SK-N-SH (cell line): ENCODE data around the gene ZNF366. TPM values are rescaled to one million over a fixed set of nuclear protein-coding genes. Genes with fewer than 3 reads are reported as not detected.

Source experiments
- CTCF ChIA-PET: fragments of 300-600, 350-600 bp; formaldehyde crosslinking; extraction: SDS; loops from one replicate; lab custom pipeline; 2021; lab: Yijun Ruan, JAX
- POLR2A ChIA-PET: fragments of 350-600 bp; sonication (Branson Sonifier 250); formaldehyde crosslinking; extraction: SDS; loops from one replicate; lab custom pipeline; 2020; ENCODE audit warnings: antibody characterized with exemption, inconsistent platforms; lab: Yijun Ruan, JAX
- DNase-seq: peaks from one replicate; pipeline ENCODE4 v3.0.0; 2012
- H2AFZ ChIP-seq: fragments of 200-600 bp; sonication (generic); 2 replicates; pipeline ENCODE4 v1.8.1; 2016; ENCODE audit warnings: antibody characterized with exemption, mild to moderate bottlenecking, low read depth
- H3F3A ChIP-seq: fragments of 200-600 bp; sonication (generic); replicated peaks from 2 replicates; pipeline ENCODE3; 2016; ENCODE audit warnings: antibody characterized with exemption, mild to moderate bottlenecking; ENCODE audit not compliant: insufficient read depth
- H3K27ac ChIP-seq, 2 experiments: fragments of 200-500 bp in 1 of 2; fragments of 200-600 bp in 1 of 2; sonication (Bioruptor generic) in 1 of 2; sonication (generic), shearing (Covaris generic) in 1 of 2; 2 replicates each; pipeline versions ENCODE4 v1.5.1 to v1.6.1; 2014 to 2016; ENCODE audit warnings: low read depth in 2 of 2, inconsistent platforms in 1 of 2, low read length in 1 of 2, mild to moderate bottlenecking in 1 of 2, mixed read lengths in 1 of 2
- H3K27me3 ChIP-seq: fragments of 200-600 bp; sonication (generic), shearing (Covaris generic); 2 replicates; pipeline ENCODE4 v1.6.1; 2016; ENCODE audit warnings: mixed run types; ENCODE audit not compliant: insufficient read depth
- H3K36me3 ChIP-seq, 2 experiments: fragments of 200-500 bp in 1 of 2; fragments of 200-600 bp in 1 of 2; sonication (Bioruptor generic) in 1 of 2; sonication (generic) in 1 of 2; replicated peaks in 1 of 2; 2 replicates each; pipeline versions ENCODE3 to v1.5.1; 2014 to 2016; ENCODE audit warnings: low read length in 1 of 2, mild to moderate bottlenecking in 1 of 2; ENCODE audit not compliant: insufficient read depth in 2 of 2, control insufficient read depth in 1 of 2
- H3K4me1 ChIP-seq, 2 experiments: fragments of 200-500 bp in 1 of 2; fragments of 200-600 bp in 1 of 2; sonication (Bioruptor generic) in 1 of 2; sonication (generic), shearing (Covaris generic) in 1 of 2; 2 replicates each; pipeline versions ENCODE4 v1.5.1 to v1.6.1; 2014 to 2016; ENCODE audit warnings: low read depth in 1 of 2, low read length in 1 of 2, mixed run types in 1 of 2; ENCODE audit not compliant: insufficient read depth in 2 of 2, control insufficient read depth in 1 of 2
- H3K4me2 ChIP-seq: fragments of 200-600 bp; sonication (generic), shearing (Covaris generic); 2 replicates; pipeline ENCODE4 v1.6.1; 2017; ENCODE audit warnings: mixed run types
- H3K4me3 ChIP-seq, 2 experiments: fragments of 200-500 bp in 1 of 2; fragments of 200-600 bp in 1 of 2; sonication (Bioruptor generic) in 1 of 2; sonication (generic), shearing (Covaris generic) in 1 of 2; 2 replicates each; pipeline versions ENCODE4 v1.5.1 to v1.8.1; 2014 to 2016; ENCODE audit warnings: low read depth in 2 of 2, inconsistent platforms in 1 of 2, low read length in 1 of 2, mild to moderate bottlenecking in 1 of 2, mixed read lengths in 1 of 2, moderate library complexity in 1 of 2
- H3K79me2 ChIP-seq: fragments of 200-600 bp; sonication (generic); 2 replicates; pipeline ENCODE4 v1.8.1; 2017; ENCODE audit warnings: mild to moderate bottlenecking; ENCODE audit not compliant: insufficient read depth
- H3K9ac ChIP-seq: fragments of 200-600 bp; sonication (generic); 2 replicates; pipeline ENCODE4 v1.6.1; 2017; ENCODE audit warnings: mixed run types
- H3K9me2 ChIP-seq: fragments of 200-600 bp; sonication (generic); 2 replicates; pipeline ENCODE4 v1.6.1; 2017; ENCODE audit warnings: mixed run types
- H3K9me3 ChIP-seq: fragments of 200-600 bp; sonication (generic); 2 replicates; pipeline ENCODE4 v1.6.1; 2017; ENCODE audit warnings: mixed run types, mild to moderate bottlenecking, moderate library complexity
- H4K20me1 ChIP-seq: fragments of 200-600 bp; sonication (generic); 2 replicates; pipeline ENCODE4 v1.6.1; 2017; ENCODE audit warnings: mild to moderate bottlenecking, mixed run types; ENCODE audit not compliant: insufficient read depth
- ELF1 ChIP-seq: IDR thresholded peaks from 2 replicates; pipeline ENCODE4 v1.4.0; 2012
- FOSL2 ChIP-seq: IDR thresholded peaks from 2 replicates; pipeline ENCODE4 v1.4.0; 2012; ENCODE audit warnings: low read depth, mild to moderate bottlenecking, moderate library complexity, borderline replicate concordance
- FOXJ3 ChIP-seq: sonication (generic); formaldehyde crosslinking; IDR thresholded peaks from 2 replicates; pipeline ENCODE4 v1.5.1; 2020; ENCODE audit warnings: mild to moderate bottlenecking, missing genetic modification reagents
- JUND ChIP-seq: IDR thresholded peaks from 2 replicates; pipeline ENCODE4 v1.4.0; 2012
- RCOR1 ChIP-seq: fragments of 150-350 bp; IDR thresholded peaks from 2 replicates; pipeline ENCODE4 v1.6.1; 2017; ENCODE audit warnings: antibody characterized with exemption, low read length
- RFX5 ChIP-seq: IDR thresholded peaks from 2 replicates; pipeline ENCODE4 v1.6.1; 2012; ENCODE audit warnings: mild to moderate bottlenecking, improper control_type of control experiment, low read length
- SIN3A ChIP-seq: IDR thresholded peaks from 2 replicates; pipeline ENCODE4 v1.6.1; 2012; ENCODE audit warnings: low read depth, mild to moderate bottlenecking, low read length, moderate library complexity, borderline replicate concordance
- TCF12 ChIP-seq: IDR thresholded peaks from 2 replicates; pipeline ENCODE4 v1.4.0; 2012
- TEAD4 ChIP-seq: IDR thresholded peaks from 2 replicates; pipeline ENCODE4 v1.4.0; 2012; ENCODE audit warnings: mild to moderate bottlenecking, borderline replicate concordance; ENCODE audit not compliant: insufficient read depth
- YY1 ChIP-seq: IDR thresholded peaks from 2 replicates; pipeline ENCODE4 v1.4.0; 2012; ENCODE audit warnings: low read depth, mild to moderate bottlenecking
- ZBTB33 ChIP-seq: IDR thresholded peaks from 2 replicates; pipeline ENCODE4 v1.4.0; 2012; ENCODE audit warnings: low read depth, borderline replicate concordance
- WGBS: methylation state at CpG from one replicate; pipeline ENCODE4 v1.1.6; 2017; ENCODE audit warnings: low lambda C conversion rate; 5-methylcytosine and 5-hydroxymethylcytosine counted together
- polyA plus RNA-seq, 3 experiments: library from polyadenylated mRNA; depleted of rRNA; stranded (reverse); fragments of >200 nt; gene quantifications; 2 replicates each; pipeline ENCODE4 v1.2.3, GENCODE V29; 2012
- TF ChIP-seq, protein P1 (sequence below): IDR thresholded peaks from 2 replicates; pipeline ENCODE4 v1.6.1; 2012; ENCODE audit warnings: mild to moderate bottlenecking, low read depth, low read length, moderate library complexity
- TF ChIP-seq, protein P2 (sequence below): IDR thresholded peaks from 2 replicates; pipeline ENCODE4 v1.4.0; 2012; ENCODE audit warnings: low read depth

The ZNF366 gene
- polyA plus RNA-seq, 1 of the 3 experiments (the other 2 are of a cell fraction) = not detected

GRCh38 chr5:72505016-72505415 is 2.2 kb downstream of the ZNF366 start:
- Histone ChIP-seq H2AFZ (no peak overlapping the region), H3K27ac (peak overlapping the region in 1 of 2 experiments; percentile 1; a peak in 1 of 4 replicates), H3K27me3 (no peaks in the 10 kb centered on the region), H3K9me2 (no peaks in the 10 kb centered on the region), H3K9ac (no peak overlapping the region), H3K4me3 (no peak overlapping the region), H3K36me3 (no peaks in the 10 kb centered on the region), H3K4me1 (peaks cover 2 to 14% of the 10 kb centered on the region in 2 experiments; a peak in 1 of 4 replicates), H3F3A (peaks cover 8% of the 10 kb centered on the region), H3K9me3 (no peaks in the 10 kb centered on the region), H3K4me2 (no peak overlapping the region), H3K79me2 (no peaks in the 10 kb centered on the region), H4K20me1 (no peaks in the 10 kb centered on the region)
- WGBS = 91% methylated on average over 5 of the region's 5 CpGs
- DNase-seq = no peak
- ChIA-PET CTCF (interaction anchor here (1.3 kb wide), 1 partner anchor 13 kb away, joined by 4 read pairs; no protein-coding TSS in a partner anchor), POLR2A (no interaction called here)
- TF ChIP-seq TCF12 = no peak
- no peak for TF ChIP-seq YY1
- TF ChIP-seq ZBTB33 = no peak
- TF ChIP-seq, protein P1, sequence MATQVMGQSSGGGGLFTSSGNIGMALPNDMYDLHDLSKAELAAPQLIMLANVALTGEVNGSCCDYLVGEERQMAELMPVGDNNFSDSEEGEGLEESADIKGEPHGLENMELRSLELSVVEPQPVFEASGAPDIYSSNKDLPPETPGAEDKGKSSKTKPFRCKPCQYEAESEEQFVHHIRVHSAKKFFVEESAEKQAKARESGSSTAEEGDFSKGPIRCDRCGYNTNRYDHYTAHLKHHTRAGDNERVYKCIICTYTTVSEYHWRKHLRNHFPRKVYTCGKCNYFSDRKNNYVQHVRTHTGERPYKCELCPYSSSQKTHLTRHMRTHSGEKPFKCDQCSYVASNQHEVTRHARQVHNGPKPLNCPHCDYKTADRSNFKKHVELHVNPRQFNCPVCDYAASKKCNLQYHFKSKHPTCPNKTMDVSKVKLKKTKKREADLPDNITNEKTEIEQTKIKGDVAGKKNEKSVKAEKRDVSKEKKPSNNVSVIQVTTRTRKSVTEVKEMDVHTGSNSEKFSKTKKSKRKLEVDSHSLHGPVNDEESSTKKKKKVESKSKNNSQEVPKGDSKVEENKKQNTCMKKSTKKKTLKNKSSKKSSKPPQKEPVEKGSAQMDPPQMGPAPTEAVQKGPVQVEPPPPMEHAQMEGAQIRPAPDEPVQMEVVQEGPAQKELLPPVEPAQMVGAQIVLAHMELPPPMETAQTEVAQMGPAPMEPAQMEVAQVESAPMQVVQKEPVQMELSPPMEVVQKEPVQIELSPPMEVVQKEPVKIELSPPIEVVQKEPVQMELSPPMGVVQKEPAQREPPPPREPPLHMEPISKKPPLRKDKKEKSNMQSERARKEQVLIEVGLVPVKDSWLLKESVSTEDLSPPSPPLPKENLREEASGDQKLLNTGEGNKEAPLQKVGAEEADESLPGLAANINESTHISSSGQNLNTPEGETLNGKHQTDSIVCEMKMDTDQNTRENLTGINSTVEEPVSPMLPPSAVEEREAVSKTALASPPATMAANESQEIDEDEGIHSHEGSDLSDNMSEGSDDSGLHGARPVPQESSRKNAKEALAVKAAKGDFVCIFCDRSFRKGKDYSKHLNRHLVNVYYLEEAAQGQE = no peak
- no peak for TF ChIP-seq RFX5
- TF ChIP-seq, protein P2, sequence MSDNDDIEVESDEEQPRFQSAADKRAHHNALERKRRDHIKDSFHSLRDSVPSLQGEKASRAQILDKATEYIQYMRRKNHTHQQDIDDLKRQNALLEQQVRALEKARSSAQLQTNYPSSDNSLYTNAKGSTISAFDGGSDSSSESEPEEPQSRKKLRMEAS = no peak
- no peak for TF ChIP-seq FOXJ3
- TF ChIP-seq SIN3A = no peak
- TF ChIP-seq ELF1 = no peak
- no peak for TF ChIP-seq TEAD4

DNA sequence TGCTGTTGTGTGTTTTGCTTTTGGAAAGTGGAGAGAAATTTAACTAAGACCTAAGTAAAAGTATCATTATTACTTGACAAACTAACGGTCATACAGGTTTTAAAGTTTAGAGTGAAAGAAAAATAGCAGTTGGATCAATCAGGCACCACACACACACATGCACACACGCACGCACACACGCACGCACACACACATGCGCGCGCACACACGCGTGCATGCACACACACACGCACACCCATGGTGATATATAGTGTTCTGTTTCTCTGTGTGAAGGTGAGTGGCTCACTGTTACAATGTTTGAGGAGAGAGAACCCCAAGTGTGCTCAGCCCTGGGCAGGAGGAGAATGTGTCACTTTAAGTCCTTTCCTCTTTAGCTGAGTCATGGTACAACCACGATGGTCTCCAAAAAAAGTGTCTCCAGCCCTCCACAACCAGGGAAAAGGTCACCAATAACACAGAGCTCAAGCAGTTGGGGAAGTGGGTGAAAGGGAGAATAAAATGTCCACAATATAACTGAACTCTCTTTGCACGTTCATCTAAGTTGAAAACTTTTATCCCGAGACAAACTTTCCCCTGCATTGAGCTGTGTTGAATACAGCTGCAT is 3.2 kb downstream of the ZNF366 start:
- ChIA-PET CTCF (no interaction called here), POLR2A (no interaction called here)
- Histone ChIP-seq H3K4me1 (peaks cover 2 to 12% of the 10 kb centered on the region in 2 experiments; a peak in 2 of 4 replicates), H3K27me3 (no peaks in the 10 kb centered on the region), H3K79me2 (no peaks in the 10 kb centered on the region), H3K9me2 (no peaks in the 10 kb centered on the region), H3F3A (peaks cover 5% of the 10 kb centered on the region), H4K20me1 (no peaks in the 10 kb centered on the region), H3K27ac (peak overlapping the region in 1 of 2 experiments; percentile 1; a peak in 1 of 4 replicates), H3K9me3 (no peaks in the 10 kb centered on the region), H3K36me3 (no peaks in the 10 kb centered on the region), H3K9ac (no peak overlapping the region), H3K4me3 (no peak overlapping the region), H2AFZ (peak overlapping the region; percentile 58), H3K4me2 (peak overlapping the region; percentile 43; the same call in 1 of the 2 replicates)
- DNase-seq = no peak
- peak; percentile 14; the same call in 1 of the 2 replicates for TF ChIP-seq JUND
- no peak for TF ChIP-seq RCOR1
- peak; percentile 12; the same call in 1 of the 2 replicates for TF ChIP-seq FOSL2
- 69% methylated on average over 14 of the region's 14 CpGs for WGBS
